Right lobe of liver (tissue), 4 donors: ENCODE measurements around the gene LBR.

Source experiments
- POLR2A ChIP-seq: fragments of 450-650 bp; IDR thresholded peaks from one replicate; pipeline ENCODE4 v1.6.1; 2017; ENCODE audit warnings: antibody characterized with exemption, mild to moderate bottlenecking
- TF ChIP-seq, protein P1 (sequence below), 4 donors: fragments of 200-600 bp in 3 of 4; fragments of 450-650 bp in 1 of 4; IDR thresholded peaks; one replicate each; pipeline versions ENCODE4 v1.5.1 to v1.8.0; 2016 to 2022; ENCODE audit warnings: antibody characterized with exemption in 4 of 4, mild to moderate bottlenecking in 2 of 4
- donor health status: DM: no; HTN: no; CAD: no.
- donor health status: DM: no; HTN: no; CAD: no.
- donor health status: DM: no; HTN: yes; CAD: no.

DNA sequence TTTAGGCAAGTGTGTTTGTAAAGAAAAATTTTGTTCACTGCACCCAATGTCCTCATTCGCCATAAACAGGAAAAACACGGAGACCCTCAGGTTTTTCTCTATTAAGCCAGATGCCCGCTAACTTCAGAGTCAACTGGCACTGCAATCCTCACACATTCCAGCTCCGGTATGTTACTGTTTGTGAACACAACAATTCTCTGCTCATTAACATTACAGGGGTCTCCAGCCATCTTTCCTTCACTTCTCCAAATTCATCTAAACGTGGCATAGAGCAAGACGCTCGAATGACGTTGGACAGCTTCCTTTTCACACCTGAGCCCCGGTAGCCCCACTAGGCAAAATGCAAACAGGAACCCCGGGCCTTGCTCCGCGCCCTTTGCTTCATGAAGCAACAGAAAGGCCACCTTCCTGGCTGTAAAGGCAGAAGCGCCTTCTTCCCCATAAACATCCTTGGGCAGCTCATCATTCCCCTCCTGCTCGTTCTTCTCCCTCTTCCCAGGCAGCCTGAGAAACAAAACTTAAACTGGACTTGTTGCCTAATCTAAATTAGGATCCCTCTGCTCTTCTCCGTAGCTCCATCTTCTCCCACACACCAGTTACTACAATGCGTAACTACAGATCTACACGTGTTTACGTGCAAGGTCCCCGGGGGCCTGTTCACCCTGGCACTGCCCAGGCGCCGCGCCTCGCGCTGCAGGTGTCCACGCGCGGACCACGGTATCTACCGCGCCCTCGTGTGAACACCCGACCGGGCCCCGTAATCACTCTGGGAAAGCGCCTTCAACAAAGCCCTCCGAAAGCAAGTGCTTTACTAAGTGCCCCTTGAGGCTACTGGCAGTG, 1.2 kb downstream of the LBR start:
- TF ChIP-seq, protein P1, sequence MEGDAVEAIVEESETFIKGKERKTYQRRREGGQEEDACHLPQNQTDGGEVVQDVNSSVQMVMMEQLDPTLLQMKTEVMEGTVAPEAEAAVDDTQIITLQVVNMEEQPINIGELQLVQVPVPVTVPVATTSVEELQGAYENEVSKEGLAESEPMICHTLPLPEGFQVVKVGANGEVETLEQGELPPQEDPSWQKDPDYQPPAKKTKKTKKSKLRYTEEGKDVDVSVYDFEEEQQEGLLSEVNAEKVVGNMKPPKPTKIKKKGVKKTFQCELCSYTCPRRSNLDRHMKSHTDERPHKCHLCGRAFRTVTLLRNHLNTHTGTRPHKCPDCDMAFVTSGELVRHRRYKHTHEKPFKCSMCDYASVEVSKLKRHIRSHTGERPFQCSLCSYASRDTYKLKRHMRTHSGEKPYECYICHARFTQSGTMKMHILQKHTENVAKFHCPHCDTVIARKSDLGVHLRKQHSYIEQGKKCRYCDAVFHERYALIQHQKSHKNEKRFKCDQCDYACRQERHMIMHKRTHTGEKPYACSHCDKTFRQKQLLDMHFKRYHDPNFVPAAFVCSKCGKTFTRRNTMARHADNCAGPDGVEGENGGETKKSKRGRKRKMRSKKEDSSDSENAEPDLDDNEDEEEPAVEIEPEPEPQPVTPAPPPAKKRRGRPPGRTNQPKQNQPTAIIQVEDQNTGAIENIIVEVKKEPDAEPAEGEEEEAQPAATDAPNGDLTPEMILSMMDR (IDR thresholded peaks at IDR 0.05): no peak
- TF ChIP-seq POLR2A: no peak
